GM19397 (cell line): ENCODE measurements around the gene MMEL1.
"Not testable (repeated sequence)": the region's sequence is repeated elsewhere in the genome, so short reads cannot be mapped to it uniquely, and the experiment has no call there.

Source experiments
- ATAC-seq: cut with Tn5 transposase; IDR thresholded peaks from one replicate; pipeline ENCODE4 v1.9.1; 2021; ENCODE audit warnings: mild to moderate bottlenecking, moderate library complexity; ENCODE audit not compliant: unreplicated experiment

Gene MMEL1

GRCh38 chr1:2575801-2576663 is 56.8 kb downstream of the MMEL1 start:
- ATAC-seq, result no peak

DNA sequence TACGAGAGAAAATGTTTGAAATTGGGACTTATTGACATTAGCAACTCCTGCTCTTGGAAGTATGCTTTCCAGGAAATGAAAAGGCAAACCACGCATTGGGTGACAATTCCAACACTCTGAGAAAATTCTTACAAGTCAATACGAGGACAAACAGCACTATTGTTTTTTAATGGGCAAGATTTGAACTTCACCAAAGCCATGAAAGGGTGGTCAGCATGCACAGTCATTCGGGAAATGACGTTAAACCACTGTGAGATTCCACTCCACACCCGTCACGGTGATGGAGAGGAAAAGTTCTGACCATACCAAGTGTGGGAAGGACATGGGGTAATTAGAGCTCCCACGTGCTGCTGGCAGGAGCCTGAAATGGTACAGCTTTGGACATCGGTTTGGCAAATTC is 58.5 kb downstream of the MMEL1 start:
- ATAC-seq, result no peak

DNA sequence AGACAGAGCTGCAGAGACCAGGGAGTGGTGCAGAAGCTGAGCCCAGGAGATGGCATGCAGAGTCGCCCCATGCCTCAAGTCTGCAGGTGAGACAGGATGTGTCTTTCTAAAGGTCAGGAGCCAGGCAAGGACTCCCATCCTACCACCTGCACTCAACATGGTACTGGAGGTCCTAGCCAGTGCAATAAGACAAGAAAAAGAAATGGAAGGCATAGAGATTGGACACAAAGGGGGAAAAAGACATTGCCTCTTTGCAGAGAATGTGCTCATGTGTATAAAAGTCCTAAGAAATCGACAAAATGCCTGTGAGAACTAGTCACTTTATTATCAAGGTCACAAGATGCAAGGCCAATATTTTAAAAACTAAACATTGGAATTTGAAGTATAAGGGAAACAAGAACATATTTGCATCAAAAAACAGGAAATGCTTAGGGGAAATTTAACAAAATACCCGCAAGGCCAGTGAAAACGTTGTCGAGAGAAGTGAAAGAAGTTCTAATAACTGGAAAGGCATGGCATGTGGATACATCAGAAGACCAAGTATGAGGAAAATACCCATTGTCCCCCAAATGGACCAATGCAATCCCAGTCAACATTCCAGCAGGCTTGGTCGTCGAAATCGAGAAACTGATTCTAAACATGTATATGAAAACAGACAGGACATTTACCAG is 59.4 kb downstream of the MMEL1 start:
- ATAC-seq, result no peak

DNA sequence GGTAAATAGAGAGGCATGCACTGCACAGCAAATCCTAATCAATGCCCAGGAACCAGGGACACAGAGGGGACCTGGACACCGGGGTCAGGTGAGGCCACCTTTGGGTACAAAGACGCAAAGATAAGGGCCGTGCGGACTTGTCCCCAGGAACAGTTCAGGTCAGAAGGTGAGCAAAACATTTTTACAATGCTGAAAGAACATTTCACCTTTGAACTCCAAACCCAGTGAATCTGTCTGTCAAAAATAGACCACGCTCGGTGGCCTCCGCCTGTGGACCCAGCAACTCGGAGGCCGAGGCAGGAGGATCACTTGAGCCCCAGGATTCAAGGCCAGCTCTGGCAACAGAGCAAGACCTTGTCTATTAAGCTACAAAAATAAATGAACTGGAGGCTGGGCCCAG is 61.5 kb downstream of the MMEL1 start:
- no peak for ATAC-seq

DNA sequence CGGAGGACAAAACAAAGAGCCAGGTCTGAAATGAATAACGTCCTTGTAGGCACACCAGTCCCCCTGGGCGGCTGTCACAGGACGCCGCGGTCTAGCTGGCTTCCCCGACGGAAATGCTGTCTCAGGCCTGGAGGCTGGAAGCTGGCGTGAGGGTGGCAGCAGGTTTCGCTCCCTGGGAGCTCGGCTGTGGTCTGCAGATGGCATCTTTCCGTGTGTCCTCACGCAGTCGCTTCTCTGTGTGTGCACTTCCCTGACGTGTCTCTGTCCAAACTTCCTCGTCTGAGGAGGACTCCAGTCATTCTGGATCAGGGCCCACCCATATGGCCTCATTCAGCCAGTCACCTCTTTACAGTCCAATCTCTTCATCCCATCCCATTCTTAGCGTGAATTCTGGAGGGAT is 62.5 kb downstream of the MMEL1 start:
- ATAC-seq, result no peak

GRCh38 chr1:2569703-2570102 is 63.1 kb downstream of the MMEL1 start:
- ATAC-seq, result not testable (repeated sequence)

DNA sequence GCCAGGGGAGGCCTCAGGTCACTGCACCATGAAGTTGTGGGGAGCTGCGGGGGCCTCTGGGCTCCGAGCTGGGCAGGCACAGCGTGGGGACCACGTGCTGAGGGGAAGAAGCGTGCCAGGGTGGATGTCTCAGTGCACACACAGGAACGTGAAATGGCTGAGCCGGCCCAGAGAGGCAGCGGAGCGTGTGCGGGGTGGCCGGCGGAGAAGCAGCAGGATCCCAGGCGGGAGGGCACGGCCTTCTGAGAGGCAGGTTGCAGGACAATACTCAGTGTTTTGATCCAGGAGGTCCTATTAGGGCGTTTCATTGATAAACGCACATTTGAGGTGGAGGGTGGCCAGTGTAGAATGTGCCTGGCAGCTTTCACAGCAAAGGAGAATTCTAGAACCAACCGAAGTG is 63.8 kb downstream of the MMEL1 start:
- ATAC-seq, result no peak

GRCh38 chr1:2568187-2568816 is 64.5 kb downstream of the MMEL1 start:
- not testable (repeated sequence) for ATAC-seq

DNA sequence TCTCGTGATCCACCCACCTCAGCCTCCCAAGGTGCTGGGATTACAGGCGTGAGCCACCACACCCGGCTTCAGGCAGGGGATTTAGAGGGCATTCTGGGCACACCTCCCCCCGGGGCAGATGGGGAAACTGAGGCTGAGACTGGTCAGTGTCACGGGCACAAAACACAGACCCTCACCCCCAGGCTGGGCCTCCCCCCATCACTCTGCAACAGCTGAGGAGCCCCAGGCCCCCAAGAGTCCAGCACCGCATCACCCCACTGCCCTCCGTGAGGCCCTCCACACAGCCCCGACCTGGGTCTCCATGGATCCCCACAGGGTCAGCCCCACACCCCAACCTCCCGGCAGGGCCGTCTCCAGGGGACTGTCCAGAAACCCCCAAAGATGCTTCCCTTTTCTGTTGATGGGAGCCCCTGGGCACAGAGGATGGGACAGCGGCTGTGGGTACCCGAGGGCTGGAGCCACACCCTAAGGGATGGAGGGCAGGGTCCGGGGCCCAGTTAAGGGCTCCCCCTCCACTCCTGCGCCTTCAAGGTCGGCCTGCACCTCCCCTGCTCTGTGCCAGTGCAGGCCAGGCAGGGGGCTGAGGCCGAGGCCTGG is 65.6 kb downstream of the MMEL1 start:
- ATAC-seq, result no peak

DNA sequence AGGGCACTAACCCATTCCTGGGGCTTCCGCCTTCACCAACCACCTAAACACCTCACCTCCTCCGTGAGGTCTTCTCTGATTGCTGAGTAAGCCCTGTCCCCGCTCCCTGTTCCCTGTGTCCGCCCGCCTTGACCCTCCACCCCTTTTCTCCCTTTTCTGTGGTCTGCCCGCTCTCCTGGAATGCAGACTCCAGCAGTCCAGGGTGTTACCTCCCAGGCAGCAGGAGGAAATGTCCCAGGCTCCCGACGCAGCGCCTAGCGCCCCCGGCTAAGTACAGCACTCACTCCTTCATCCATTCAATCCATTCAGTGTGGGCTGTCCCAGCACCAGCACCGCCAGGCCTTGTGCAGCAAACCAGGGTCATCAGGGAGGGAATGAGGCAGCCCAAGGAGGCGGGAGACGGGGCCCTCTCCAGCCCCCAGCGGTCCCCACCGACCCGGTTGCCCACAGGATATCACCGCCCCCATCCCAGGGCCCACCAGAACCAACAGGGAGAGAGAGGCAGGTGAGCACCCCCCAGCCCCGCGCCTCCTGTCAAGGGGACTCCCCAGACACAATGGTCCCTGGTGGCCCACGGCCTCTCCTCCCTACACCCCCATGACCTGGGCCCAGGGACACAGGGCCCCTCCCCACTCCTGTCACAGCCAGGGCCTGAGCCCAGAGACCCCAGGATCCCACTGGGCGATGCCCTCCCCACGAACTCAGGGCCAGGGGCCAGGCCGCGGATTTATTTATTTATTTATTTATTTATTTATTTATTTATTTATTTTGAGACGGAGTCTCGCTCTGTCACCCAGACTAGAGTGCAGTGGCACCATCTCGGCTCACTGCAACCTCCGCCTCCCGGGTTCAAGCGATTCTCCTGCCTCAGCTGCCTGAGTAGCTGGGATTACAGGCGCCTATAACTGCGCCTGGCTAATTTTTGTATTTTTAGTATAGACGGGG is 66.4 kb downstream of the MMEL1 start:
- ATAC-seq, result no peak

DNA sequence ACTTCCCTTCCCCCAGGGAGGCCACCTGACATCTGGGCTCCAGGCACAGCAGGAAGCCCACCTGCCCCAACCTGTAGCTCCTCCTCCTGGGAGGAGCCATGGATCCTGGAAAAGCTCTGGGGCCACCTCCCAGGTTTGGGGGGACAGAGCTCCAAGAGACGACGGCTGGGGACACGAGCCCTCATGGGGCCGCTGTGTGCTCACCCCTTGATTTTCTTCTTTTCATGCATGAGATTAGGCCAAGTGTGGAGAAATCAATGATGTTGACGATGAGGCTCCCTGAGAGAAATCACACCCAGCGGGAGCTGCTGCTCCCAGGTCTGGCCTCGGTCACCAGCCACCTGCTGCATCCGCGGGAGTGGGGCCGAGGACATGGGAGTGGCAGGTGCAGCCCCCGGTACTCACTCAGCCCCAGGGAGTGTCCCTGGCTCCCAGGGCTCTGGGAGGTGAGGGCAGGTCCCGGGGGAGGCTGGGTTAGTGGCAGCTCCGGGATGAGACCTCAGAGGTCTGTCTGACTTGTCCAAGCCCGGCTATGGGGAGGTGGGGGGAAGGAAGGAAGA is 67.9 kb downstream of the MMEL1 start:
- no peak for ATAC-seq

DNA sequence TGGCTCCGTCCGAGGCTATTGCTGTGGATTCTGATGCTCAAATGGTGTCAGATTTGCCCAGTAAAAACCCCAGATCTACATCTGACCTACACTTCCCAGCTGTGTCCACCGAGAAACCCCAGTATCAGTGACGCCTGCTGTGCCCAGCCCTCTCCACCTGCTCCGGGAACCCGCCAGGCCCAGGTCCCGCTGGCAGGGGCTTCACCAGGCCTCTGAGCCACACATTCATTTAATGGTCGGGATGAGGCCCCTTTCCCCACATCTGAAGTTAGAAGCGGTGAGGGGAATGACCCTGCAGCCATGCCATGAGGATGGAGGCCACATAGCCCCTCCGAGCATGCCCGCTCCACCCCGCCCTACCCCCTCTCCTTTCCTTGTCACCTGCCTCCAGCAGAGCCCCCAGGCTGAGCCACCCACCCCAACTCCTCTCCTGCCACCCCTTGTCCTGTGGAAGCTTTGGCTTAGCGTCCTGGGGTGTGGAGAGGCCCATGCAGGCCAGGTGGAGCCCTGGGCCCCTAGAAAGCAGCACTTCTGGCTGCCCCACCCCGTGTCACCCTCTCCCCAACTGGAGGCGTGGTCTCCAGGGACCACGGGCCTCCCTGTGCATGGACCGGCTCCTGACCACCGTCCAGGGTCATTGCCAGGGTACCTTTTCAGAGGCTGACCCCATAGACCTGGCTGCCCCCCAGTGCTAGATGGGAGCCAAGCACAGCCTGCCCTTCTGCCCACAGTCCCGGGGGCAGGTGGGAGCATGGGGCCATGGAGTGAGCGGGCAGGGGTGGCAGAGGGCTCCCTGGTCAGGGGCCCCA is 68.6 kb downstream of the MMEL1 start:
- no peak for ATAC-seq

- no peak for ATAC-seq
Observed at GRCh38 chr1:2563205-2563604, 69.6 kb downstream of the MMEL1 start.

DNA sequence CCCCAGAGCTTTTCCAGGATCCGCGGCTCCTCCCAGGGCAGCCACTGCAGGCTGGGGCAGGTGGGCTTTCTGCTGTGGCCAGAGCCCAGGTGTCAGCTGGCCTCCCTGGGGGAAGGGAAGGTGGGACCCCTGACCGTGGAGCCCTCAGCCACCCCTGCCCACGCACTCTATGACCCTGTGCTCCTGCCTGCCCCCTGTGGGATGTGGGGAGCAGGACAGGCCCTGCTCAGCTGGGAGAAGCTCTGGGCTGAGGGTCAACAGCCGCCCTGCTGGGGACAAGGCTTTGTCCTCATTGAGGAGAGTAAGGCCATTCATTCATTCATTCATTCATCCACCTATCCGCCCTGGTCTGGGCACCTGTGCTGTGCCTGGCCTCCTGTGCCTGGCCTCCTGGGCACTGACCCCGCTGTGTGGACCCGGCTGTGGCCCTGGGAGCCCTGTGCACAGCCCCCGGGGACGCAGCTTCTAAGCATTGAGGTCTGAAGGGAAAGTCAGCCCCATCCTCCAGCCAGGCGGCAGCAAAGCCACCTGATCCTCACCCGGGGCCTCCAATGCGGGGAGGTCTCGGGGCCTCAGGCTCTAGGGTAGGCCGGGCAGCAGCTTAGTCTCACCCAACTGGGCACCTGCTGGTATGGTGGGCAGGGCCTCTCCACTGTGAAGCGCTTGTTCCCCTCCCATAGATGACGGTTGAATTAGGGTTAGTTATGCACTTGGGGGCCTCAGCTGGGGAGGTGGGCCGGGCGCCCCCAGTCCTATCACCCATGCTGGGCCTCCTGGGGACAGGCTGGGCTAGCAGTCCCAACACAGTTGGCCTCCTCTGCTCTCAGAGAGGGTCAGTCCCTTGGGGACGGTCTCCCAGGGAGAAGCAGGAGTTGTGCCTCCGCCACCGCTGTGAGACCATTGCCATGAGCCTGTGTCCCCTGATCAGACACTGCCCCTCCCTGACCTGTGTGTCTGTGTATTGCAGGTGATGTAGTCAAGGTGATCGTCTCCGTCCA is 70.6 kb downstream of the MMEL1 start:
- ATAC-seq, result no peak

GRCh38 chr1:2561446-2561845 is 71.4 kb downstream of the MMEL1 start:
- no peak for ATAC-seq

DNA sequence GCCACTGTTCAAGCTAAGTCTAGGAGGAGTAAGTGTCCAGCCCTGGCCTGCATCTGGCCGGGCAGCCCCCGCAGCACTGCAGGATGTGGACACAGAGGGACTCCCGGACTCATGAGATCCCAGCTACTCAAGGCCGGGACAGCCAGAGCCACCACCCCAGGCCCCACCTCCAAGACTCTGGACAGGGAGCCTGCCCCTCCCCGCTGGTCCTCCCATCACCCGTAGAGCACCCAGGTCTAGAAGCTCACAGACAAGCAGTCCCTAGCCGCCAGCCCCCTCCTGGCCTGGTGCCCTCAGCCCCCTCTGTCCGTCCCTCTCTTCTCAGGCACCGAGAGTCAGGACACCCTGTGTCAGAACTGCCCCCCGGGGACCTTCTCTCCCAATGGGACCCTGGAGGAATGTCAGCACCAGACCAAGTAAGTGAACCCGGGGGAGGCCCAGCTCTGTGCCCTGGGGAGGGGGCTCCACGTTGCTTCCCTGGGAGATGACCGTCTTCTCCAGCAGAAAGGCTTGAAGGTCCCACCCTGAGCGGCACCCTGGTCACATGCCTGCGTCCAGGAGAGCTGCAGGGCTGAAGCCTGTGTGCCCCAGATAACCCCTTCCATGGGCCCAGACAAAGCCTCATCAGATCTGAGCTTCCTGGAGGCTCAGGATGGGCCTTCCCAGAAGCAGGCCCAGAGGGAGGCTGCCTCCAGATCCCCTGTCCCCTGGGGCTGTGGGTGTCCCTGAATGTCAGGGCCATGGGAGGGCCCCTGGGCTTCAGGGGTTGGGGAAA is 72.3 kb downstream of the MMEL1 start:
- ATAC-seq, result no peak
